HCT116 (cell line): ENCODE results near the gene PKHD1. TPM values are rescaled to one million over a fixed set of nuclear protein-coding genes. Genes with fewer than 3 reads are reported as not detected.

Experiments
- ATAC-seq: fragments of 200-7000 bp; cut with Tn5 transposase; 2 replicates; pipeline ENCODE4 v1.9.1; 2020; ENCODE audit warnings: mild to moderate bottlenecking, moderate library complexity
- BruUV-seq: library from RNA; stranded (reverse); fragments of 400-500 nt; replicated peaks from 2 replicates; lab custom pipeline; 2021; lab: Mats Ljungman, UMichigan
- CTCF ChIA-PET: fragments of 300-600 bp; sonication (Branson Sonifier 250); formaldehyde crosslinking; loops from one replicate; lab custom pipeline; 2021; ENCODE audit warnings: antibody characterized with exemption; lab: Charles Lee
- POLR2A ChIA-PET: fragments of 300-600, 350-600 bp; sonication (Branson Sonifier 250); formaldehyde crosslinking; loops from one replicate; lab custom pipeline; 2021; ENCODE audit warnings: antibody characterized with exemption; lab: Charles Lee
- RAD21 ChIA-PET, 2 experiments: fragments of 300-600 bp; sonication (Branson Sonifier 250); formaldehyde crosslinking; loops; one replicate each; lab custom pipeline; 2023; ENCODE audit warnings: low total read pairs in 2 of 2; ENCODE audit not compliant: uncharacterized antibody in 2 of 2, unreplicated experiment in 2 of 2, low non-redundant PET in 1 of 2; lab: Charles Lee
- DNase-seq: peaks from one replicate; pipeline ENCODE4 v3.0.0-alpha.2; 2010; ENCODE audit warnings: low read depth, low spot score
- H2AFZ ChIP-seq: fragments of 200-600 bp; shearing (Covaris generic), sonication (generic); 2 replicates; pipeline ENCODE4 v1.6.1; 2017; ENCODE audit warnings: low read depth, mixed run types, mixed read lengths, antibody characterized with exemption, low read length; ENCODE audit not compliant: poor library complexity, severe bottlenecking
- H3K27ac ChIP-seq: 2 replicates; pipeline ENCODE4 v1.5.1; 2012; ENCODE audit warnings: low read depth, low read length
- H3K27me3 ChIP-seq: fragments of 200-600 bp; sonication (generic); 2 replicates; pipeline ENCODE4 v1.6.1; 2016; ENCODE audit warnings: mixed run types, low read length, mixed read lengths; ENCODE audit not compliant: insufficient read depth
- H3K36me3 ChIP-seq, 2 experiments: fragments of 200-500 bp in 1 of 2; fragments of 200-600 bp in 1 of 2; sonication (Bioruptor generic) in 1 of 2; sonication (generic) in 1 of 2; 2 replicates each; pipeline versions ENCODE4 v1.5.1 to v1.6.1; 2014 to 2016; ENCODE audit warnings: low read length in 2 of 2, inconsistent platforms in 1 of 2, mixed read lengths in 1 of 2, mixed run types in 1 of 2; ENCODE audit not compliant: insufficient read depth in 2 of 2, control insufficient read depth in 1 of 2
- H3K4me1 ChIP-seq, 2 experiments: fragments of 200-600 bp in 1 of 2; sonication (generic) in 1 of 2; 2 replicates each; pipeline versions ENCODE4 v1.5.1 to v1.6.1; 2012 to 2017; ENCODE audit warnings: low read length in 2 of 2, inconsistent platforms in 1 of 2, mild to moderate bottlenecking in 1 of 2, mixed read lengths in 1 of 2, mixed run types in 1 of 2, moderate library complexity in 1 of 2; ENCODE audit not compliant: insufficient read depth in 2 of 2, control insufficient read depth in 1 of 2
- H3K4me2 ChIP-seq: fragments of 200-600 bp; sonication (generic); 2 replicates; pipeline ENCODE4 v1.6.1; 2017; ENCODE audit warnings: mixed run types, low read length, mixed read lengths
- H3K4me3 ChIP-seq, 2 experiments: fragments of 200-600 bp in 1 of 2; sonication (generic) in 1 of 2; replicated peaks in 1 of 2; 2 replicates each; pipeline ENCODE4 v1.5.1; 2011 to 2016; ENCODE audit warnings: low read length in 2 of 2, control low read depth in 1 of 2, low read depth in 1 of 2, mild to moderate bottlenecking in 1 of 2, mixed read lengths in 1 of 2, mixed run types in 1 of 2
- H3K79me2 ChIP-seq: fragments of 200-600 bp; sonication (generic); 2 replicates; pipeline ENCODE4 v1.6.1; 2017; ENCODE audit warnings: mild to moderate bottlenecking, mixed run types, low read length, moderate library complexity, mixed read lengths; ENCODE audit not compliant: insufficient read depth
- H3K9ac ChIP-seq: fragments of 200-600 bp; sonication (generic); 2 replicates; pipeline ENCODE4 v1.6.1; 2016; ENCODE audit warnings: low read length, mixed read lengths
- H3K9me2 ChIP-seq: fragments of 200-600 bp; sonication (generic), shearing (Covaris generic); 2 replicates; pipeline ENCODE4 v1.6.1; 2017; ENCODE audit warnings: mixed run types, mild to moderate bottlenecking, moderate library complexity; ENCODE audit not compliant: insufficient read depth
- H3K9me3 ChIP-seq, 2 experiments: fragments of 200-500 bp in 1 of 2; fragments of 200-600 bp in 1 of 2; sonication (Bioruptor generic) in 1 of 2; sonication (generic) in 1 of 2; 2 replicates each; pipeline ENCODE4 v1.6.1; 2014 to 2017; ENCODE audit warnings: low read length in 2 of 2, mixed read lengths in 2 of 2, inconsistent platforms in 1 of 2, low read depth in 1 of 2, mild to moderate bottlenecking in 1 of 2, mixed run types in 1 of 2, moderate library complexity in 1 of 2; ENCODE audit not compliant: control insufficient read depth in 1 of 2, insufficient read depth in 1 of 2
- H4K20me1 ChIP-seq: fragments of 200-600 bp; sonication (generic), shearing (Covaris generic); 2 replicates; pipeline ENCODE4 v1.6.1; 2017; ENCODE audit warnings: mixed run types, mild to moderate bottlenecking, moderate library complexity; ENCODE audit not compliant: insufficient read depth
- CBX3 ChIP-seq: IDR thresholded peaks from 2 replicates; pipeline ENCODE4 v1.6.1; 2012; ENCODE audit warnings: low read depth
- CEBPB ChIP-seq: IDR thresholded peaks from 2 replicates; pipeline ENCODE4 v1.6.1; 2012; ENCODE audit warnings: low read depth
- EGR1 ChIP-seq: IDR thresholded peaks from 2 replicates; pipeline ENCODE4 v1.6.1; 2012; ENCODE audit warnings: low read depth
- ELF1 ChIP-seq: IDR thresholded peaks from 2 replicates; pipeline ENCODE4 v1.6.1; 2012; ENCODE audit warnings: low read depth, borderline replicate concordance
- EZH2 ChIP-seq: fragments of 200-600 bp; sonication (generic); IDR thresholded peaks from 2 replicates; pipeline ENCODE4 v1.6.1; 2017; ENCODE audit warnings: antibody characterized with exemption, mixed run types
- EZH2phosphoT487 ChIP-seq: fragments of 200-600 bp; IDR thresholded peaks from 2 replicates; pipeline ENCODE4 v1.6.1; 2018; ENCODE audit warnings: antibody characterized with exemption, borderline replicate concordance
- FOSL1 ChIP-seq: IDR thresholded peaks from 2 replicates; pipeline ENCODE4 v1.6.1; 2012; ENCODE audit warnings: low read depth
- JUND ChIP-seq: IDR thresholded peaks from 2 replicates; pipeline ENCODE4 v1.6.1; 2012
- MAX ChIP-seq: IDR thresholded peaks from 2 replicates; pipeline ENCODE4 v1.6.1; 2012
- POLR2AphosphoS5 ChIP-seq: IDR thresholded peaks from 2 replicates; pipeline ENCODE4 v1.6.1; 2011; ENCODE audit warnings: mild to moderate bottlenecking, low read depth, low read length, moderate library complexity
- RAD21 ChIP-seq: IDR thresholded peaks from 2 replicates; pipeline ENCODE4 v1.6.1; 2012; ENCODE audit warnings: low read depth, mild to moderate bottlenecking
- SIN3A ChIP-seq: IDR thresholded peaks from 2 replicates; pipeline ENCODE4 v1.6.1; 2012; ENCODE audit warnings: low read depth
- SP1 ChIP-seq: IDR thresholded peaks from 2 replicates; pipeline ENCODE4 v1.6.1; 2012; ENCODE audit warnings: low read depth
- TCF7L2 ChIP-seq: IDR thresholded peaks from 2 replicates; pipeline ENCODE4 v1.7.0; 2011; ENCODE audit warnings: borderline replicate concordance, inconsistent platforms; ENCODE audit not compliant: insufficient read depth, insufficient read length; ENCODE audit errors: extremely low read depth
- YY1 ChIP-seq: IDR thresholded peaks from 2 replicates; pipeline ENCODE4 v1.6.1; 2011; ENCODE audit warnings: low read length, low read depth, moderate library complexity, mild to moderate bottlenecking; ENCODE audit not compliant: insufficient replicate concordance; ENCODE audit errors: extremely low read depth
- ZFX ChIP-seq: fragments of 450-650 bp; IDR thresholded peaks from 2 replicates; pipeline ENCODE4 v1.6.1; 2017
- ZNF274 ChIP-seq: fragments of 200-500 bp; sonication (Bioruptor generic); IDR thresholded peaks from 2 replicates; pipeline ENCODE4 v1.6.1; 2014; ENCODE audit warnings: mild to moderate bottlenecking, low read depth, low read length, inconsistent platforms
- intact Hi-C: fragments of 100-400 bp; cut with micrococcal nuclease; formaldehyde crosslinking; loops from 2 replicates; pipeline ENCODE4 v1.10.0; 2022
- total RNA-seq: library from RNA; stranded (reverse); gene quantifications from one replicate; pipeline ENCODE4 v1.2.1, GENCODE V29; 2021; ENCODE audit not compliant: unreplicated experiment
- TF ChIP-seq, protein P1 (sequence below), 3 experiments: fragments of 200-600 bp in 1 of 3; sonication (generic) in 1 of 3; IDR thresholded peaks in 2 of 3; conservative IDR thresholded peaks in 1 of 3; 2 replicates each; pipeline ENCODE4 v1.5.1; 2012 to 2017; ENCODE audit warnings: low read depth in 2 of 3, low read length in 2 of 3, antibody characterized with exemption in 1 of 3, borderline replicate concordance in 1 of 3, control low read depth in 1 of 3, mild to moderate bottlenecking in 1 of 3, mixed read lengths in 1 of 3, mixed run types in 1 of 3, moderate library complexity in 1 of 3; ENCODE audit not compliant: insufficient read depth in 1 of 3
- TF ChIP-seq, protein P2 (sequence below): IDR thresholded peaks from 2 replicates; pipeline ENCODE4 v1.6.1; 2011; ENCODE audit warnings: mild to moderate bottlenecking, low read length, moderate library complexity; ENCODE audit not compliant: insufficient replicate concordance; ENCODE audit errors: extremely low read depth

PKHD1 gene
- total RNA-seq, 1 experiment from 2014 or later, result not detected

DNA sequence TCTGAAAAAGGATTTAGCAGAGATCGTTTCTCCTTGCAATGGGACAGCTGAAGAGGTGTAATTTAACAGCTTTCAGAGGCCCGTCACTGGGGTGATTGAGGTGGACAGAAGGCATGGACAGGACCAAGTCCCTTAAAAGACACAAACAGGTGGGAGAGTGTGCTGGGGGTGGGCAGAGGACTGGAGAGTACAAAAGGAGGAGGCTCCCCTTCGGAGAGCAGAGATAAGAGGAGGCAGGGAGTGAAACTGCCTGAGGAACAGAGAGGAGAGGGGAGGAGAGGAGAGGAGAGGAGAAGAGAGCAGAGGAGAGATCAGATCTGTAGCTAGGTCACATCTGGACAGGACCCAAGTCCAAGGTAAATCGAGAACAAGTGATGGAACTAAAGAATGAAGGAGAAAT, 48.6 kb upstream of the PKHD1 start:
- ChIA-PET POLR2A (no interaction called here), CTCF (no interaction called here), RAD21 (no interaction called here)
- Histone ChIP-seq H3K9ac (no peak overlapping the region), H2AFZ (no peak overlapping the region), H3K27me3 (peaks cover 51% of the 10 kb centered on the region), H3K4me1 (no peaks in the 10 kb centered on the region), H4K20me1 (no peaks in the 10 kb centered on the region; the same call in 1 of the 2 replicates), H3K9me2 (no peaks in the 10 kb centered on the region), H3K4me2 (no peak overlapping the region), H3K27ac (no peak overlapping the region), H3K36me3 (no peaks in the 10 kb centered on the region), H3K79me2 (no peaks in the 10 kb centered on the region), H3K9me3 (no peaks in the 10 kb centered on the region), H3K4me3 (no peak overlapping the region)
- no peak for ATAC-seq
- no peak for DNase-seq
- intact Hi-C loops, result no loop called here
- no TSS peak for BruUV-seq
- TF ChIP-seq FOSL1 (no peak), CBX3 (no peak), EGR1 (no peak), ZNF274 (no peak), ELF1 (no peak), RAD21 (no peak), ZFX (no peak), CEBPB (no peak), POLR2AphosphoS5 (no peak), EZH2phosphoT487 (no peak), SP1 (no peak), YY1 (no peak), EZH2 (no peak), SIN3A (no peak), JUND (no peak), TCF7L2 (no peak), MAX (no peak)
- TF ChIP-seq, protein P1, sequence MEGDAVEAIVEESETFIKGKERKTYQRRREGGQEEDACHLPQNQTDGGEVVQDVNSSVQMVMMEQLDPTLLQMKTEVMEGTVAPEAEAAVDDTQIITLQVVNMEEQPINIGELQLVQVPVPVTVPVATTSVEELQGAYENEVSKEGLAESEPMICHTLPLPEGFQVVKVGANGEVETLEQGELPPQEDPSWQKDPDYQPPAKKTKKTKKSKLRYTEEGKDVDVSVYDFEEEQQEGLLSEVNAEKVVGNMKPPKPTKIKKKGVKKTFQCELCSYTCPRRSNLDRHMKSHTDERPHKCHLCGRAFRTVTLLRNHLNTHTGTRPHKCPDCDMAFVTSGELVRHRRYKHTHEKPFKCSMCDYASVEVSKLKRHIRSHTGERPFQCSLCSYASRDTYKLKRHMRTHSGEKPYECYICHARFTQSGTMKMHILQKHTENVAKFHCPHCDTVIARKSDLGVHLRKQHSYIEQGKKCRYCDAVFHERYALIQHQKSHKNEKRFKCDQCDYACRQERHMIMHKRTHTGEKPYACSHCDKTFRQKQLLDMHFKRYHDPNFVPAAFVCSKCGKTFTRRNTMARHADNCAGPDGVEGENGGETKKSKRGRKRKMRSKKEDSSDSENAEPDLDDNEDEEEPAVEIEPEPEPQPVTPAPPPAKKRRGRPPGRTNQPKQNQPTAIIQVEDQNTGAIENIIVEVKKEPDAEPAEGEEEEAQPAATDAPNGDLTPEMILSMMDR (IDR thresholded peaks at IDR 0.05 in 2 of 3, conservative IDR thresholded peaks at IDR 0.05 in 1 of 3; ENCODE audit: borderline replicate concordance in 1 of 3, insufficient read depth in 1 of 3, low read depth in 2 of 3, low read length in 2 of 3), result no peak
- TF ChIP-seq, protein P2, sequence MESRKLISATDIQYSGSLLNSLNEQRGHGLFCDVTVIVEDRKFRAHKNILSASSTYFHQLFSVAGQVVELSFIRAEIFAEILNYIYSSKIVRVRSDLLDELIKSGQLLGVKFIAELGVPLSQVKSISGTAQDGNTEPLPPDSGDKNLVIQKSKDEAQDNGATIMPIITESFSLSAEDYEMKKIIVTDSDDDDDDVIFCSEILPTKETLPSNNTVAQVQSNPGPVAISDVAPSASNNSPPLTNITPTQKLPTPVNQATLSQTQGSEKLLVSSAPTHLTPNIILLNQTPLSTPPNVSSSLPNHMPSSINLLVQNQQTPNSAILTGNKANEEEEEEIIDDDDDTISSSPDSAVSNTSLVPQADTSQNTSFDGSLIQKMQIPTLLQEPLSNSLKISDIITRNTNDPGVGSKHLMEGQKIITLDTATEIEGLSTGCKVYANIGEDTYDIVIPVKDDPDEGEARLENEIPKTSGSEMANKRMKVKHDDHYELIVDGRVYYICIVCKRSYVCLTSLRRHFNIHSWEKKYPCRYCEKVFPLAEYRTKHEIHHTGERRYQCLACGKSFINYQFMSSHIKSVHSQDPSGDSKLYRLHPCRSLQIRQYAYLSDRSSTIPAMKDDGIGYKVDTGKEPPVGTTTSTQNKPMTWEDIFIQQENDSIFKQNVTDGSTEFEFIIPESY, result no peak
